Loucy (cell line): ENCODE measurements around the gene CYP4V2.

Experiments used
- H2AFZ ChIP-seq: fragments of 200-600 bp; sonication (generic); 2 replicates; pipeline ENCODE4 v1.6.0; 2016; ENCODE audit warnings: antibody characterized with exemption, mild to moderate bottlenecking, low read length, moderate library complexity
- H3F3A ChIP-seq: fragments of 200-600 bp; 2 replicates; pipeline ENCODE4 v1.6.0; 2016; ENCODE audit warnings: antibody characterized with exemption, low read depth, mild to moderate bottlenecking
- H3K27me3 ChIP-seq: fragments of 200-600 bp; sonication (generic); 2 replicates; pipeline ENCODE4 v1.6.1; 2014; ENCODE audit warnings: low read length, mild to moderate bottlenecking; ENCODE audit not compliant: insufficient read depth, poor library complexity, severe bottlenecking
- H3K36me3 ChIP-seq: fragments of 200-600 bp; sonication (generic); 2 replicates; pipeline ENCODE4 v1.6.1; 2016; ENCODE audit warnings: low read length; ENCODE audit not compliant: insufficient read depth
- H3K4me1 ChIP-seq: fragments of 200-600 bp; sonication (generic); 2 replicates; pipeline ENCODE4 v1.5.1; 2014; ENCODE audit warnings: low read length, mild to moderate bottlenecking; ENCODE audit not compliant: insufficient read depth, poor library complexity, severe bottlenecking
- H3K4me2 ChIP-seq: fragments of 200-600 bp; sonication (generic); 2 replicates; pipeline ENCODE4 v1.6.0; 2014; ENCODE audit warnings: antibody characterized with exemption, low read length, low read depth, mild to moderate bottlenecking; ENCODE audit not compliant: poor library complexity, severe bottlenecking
- H3K4me3 ChIP-seq: fragments of 200-600 bp; sonication (generic); 2 replicates; pipeline ENCODE4 v1.5.1; 2014; ENCODE audit warnings: low read length, mild to moderate bottlenecking, mixed read lengths; ENCODE audit not compliant: poor library complexity, severe bottlenecking
- H3K79me2 ChIP-seq: fragments of 200-600 bp; sonication (generic); 2 replicates; pipeline ENCODE4 v1.6.1; 2014; ENCODE audit warnings: low read length; ENCODE audit not compliant: insufficient read depth
- H3K9ac ChIP-seq: fragments of 200-600 bp; sonication (generic); 2 replicates; pipeline ENCODE4 v1.6.0; 2014; ENCODE audit warnings: mild to moderate bottlenecking, low read depth, low read length, moderate library complexity; ENCODE audit not compliant: poor library complexity, severe bottlenecking
- H3K9me2 ChIP-seq: fragments of 200-600 bp; sonication (generic); replicated peaks from 2 replicates; pipeline ENCODE4 v1.6.1; 2016; ENCODE audit warnings: low read depth, low read length, mixed read lengths
- H3K9me3 ChIP-seq: fragments of 200-600 bp; sonication (generic); 2 replicates; pipeline ENCODE4 v1.6.1; 2014; ENCODE audit warnings: mild to moderate bottlenecking, antibody characterized with exemption, low read length, low read depth; ENCODE audit not compliant: insufficient read depth
- H4K20me1 ChIP-seq: fragments of 200-600 bp; sonication (generic); 2 replicates; pipeline ENCODE4 v1.6.0; 2014; ENCODE audit warnings: antibody characterized with exemption, low read length, mild to moderate bottlenecking; ENCODE audit not compliant: insufficient read depth, poor library complexity, severe bottlenecking
- CTCF ChIP-seq: fragments of 200-600 bp; sonication (generic); conservative IDR thresholded peaks from 2 replicates; pipeline ENCODE4 v1.5.1; 2014; ENCODE audit warnings: mild to moderate bottlenecking, antibody characterized with exemption, low read length
- EZH2phosphoT487 ChIP-seq: fragments of 200-600 bp; IDR thresholded peaks from 2 replicates; pipeline ENCODE4 v1.6.1; 2018; ENCODE audit warnings: antibody characterized with exemption, mild to moderate bottlenecking, moderate library complexity, borderline replicate concordance

The CYP4V2 gene

GRCh38 chr4:186217733-186218293 is 26.4 kb downstream of the CYP4V2 start:
- no peaks in the 10 kb centered on the region for H3K27me3 ChIP-seq

GRCh38 chr4:186221624-186222023 is 30.3 kb downstream of the CYP4V2 start:
- H3K9ac ChIP-seq = no peak overlapping the region

More at GRCh38 chr4:186217733-186218293, 26.4 kb downstream of the CYP4V2 start:
- Histone ChIP-seq H4K20me1 (no peaks in the 10 kb centered on the region), H3K79me2 (no peaks in the 10 kb centered on the region), H3F3A (no peaks in the 10 kb centered on the region), H3K9me2 (no peaks in the 10 kb centered on the region), H3K4me3 (no peak overlapping the region), H3K4me2 (no peak overlapping the region), H3K9ac (no peak overlapping the region), H3K4me1 (no peaks in the 10 kb centered on the region), H3K36me3 (no peaks in the 10 kb centered on the region), H2AFZ (no peak overlapping the region), H3K9me3 (no peaks in the 10 kb centered on the region; the same call in 1 of the 2 replicates)
- TF ChIP-seq EZH2phosphoT487 = no peak
- no peak for TF ChIP-seq CTCF

GRCh38 chr4:186225848-186226247 is 34.5 kb downstream of the CYP4V2 start:
- H3K4me2 ChIP-seq = no peak overlapping the region

More at GRCh38 chr4:186221624-186222023, 30.3 kb downstream of the CYP4V2 start:
- no peak for TF ChIP-seq EZH2phosphoT487
- no peak for TF ChIP-seq CTCF
- no peak overlapping the region for H3K4me2 ChIP-seq
- H3F3A ChIP-seq = no peaks in the 10 kb centered on the region
- no peak overlapping the region for H3K4me3 ChIP-seq
- no peaks in the 10 kb centered on the region; the same call in 1 of the 2 replicates for H3K9me3 ChIP-seq
- H2AFZ ChIP-seq = no peak overlapping the region
- H3K4me1 ChIP-seq = no peaks in the 10 kb centered on the region
- no peaks in the 10 kb centered on the region for H3K36me3 ChIP-seq
- H3K79me2 ChIP-seq = no peaks in the 10 kb centered on the region
- no peaks in the 10 kb centered on the region for H4K20me1 ChIP-seq
- H3K27me3 ChIP-seq = no peaks in the 10 kb centered on the region
- no peaks in the 10 kb centered on the region for H3K9me2 ChIP-seq

More at GRCh38 chr4:186225848-186226247, 34.5 kb downstream of the CYP4V2 start:
- H3K4me3 ChIP-seq = no peak overlapping the region
- no peak overlapping the region for H2AFZ ChIP-seq
- no peaks in the 10 kb centered on the region for H4K20me1 ChIP-seq
- no peaks in the 10 kb centered on the region for H3K9me2 ChIP-seq
- H3K4me1 ChIP-seq = no peaks in the 10 kb centered on the region
- H3K79me2 ChIP-seq = no peaks in the 10 kb centered on the region
- no peaks in the 10 kb centered on the region for H3K36me3 ChIP-seq
- H3K9ac ChIP-seq = no peak overlapping the region
- no peaks in the 10 kb centered on the region; the same call in 1 of the 2 replicates for H3K9me3 ChIP-seq
- H3F3A ChIP-seq = no peaks in the 10 kb centered on the region
- TF ChIP-seq EZH2phosphoT487 (no peak), CTCF (no peak)
- no peaks in the 10 kb centered on the region for H3K27me3 ChIP-seq
